Gastrocnemius medialis (tissue), 4 donors: ENCODE data around the gene KCNC1. TPM values are rescaled to one million over a fixed set of nuclear protein-coding genes. Genes with fewer than 3 reads are reported as not detected.

Experiments used
- ATAC-seq, 2 donors: fragments of 150-250 bp; one replicate each; pipeline ENCODE4 v1.9.1; 2016
- DNase-seq, 2 donors: peaks; one replicate each; pipeline ENCODE4 v3.0.0-alpha.2; 2019
- H3K27ac ChIP-seq, 4 donors: fragments of 200-600 bp; sonication (generic); 1 replicate in 1 of 4; 2 replicates in 3 of 4; pipeline ENCODE4 v1.5.1; 2016 to 2018; ENCODE audit warnings: mild to moderate bottlenecking in 2 of 4, moderate library complexity in 1 of 4
- H3K27me3 ChIP-seq, 3 donors: fragments of 200-600 bp; sonication (generic) in 2 of 3; 1 replicate in 1 of 3; 2 replicates in 2 of 3; pipeline versions ENCODE4 v1.5.1 to v1.6.0; 2016 to 2019; ENCODE audit warnings: mild to moderate bottlenecking in 1 of 3, moderate library complexity in 1 of 3
- H3K36me3 ChIP-seq, 2 donors: fragments of 200-600 bp; sonication (generic) in 1 of 2; one replicate each; pipeline ENCODE4 v1.5.1; 2017 to 2018
- H3K4me1 ChIP-seq, 2 donors: fragments of 200-600 bp; sonication (generic) in 1 of 2; one replicate each; pipeline ENCODE4 v1.5.1; 2016 to 2017; ENCODE audit warnings: mild to moderate bottlenecking in 2 of 2
- H3K4me3 ChIP-seq, 4 donors: fragments of 200-600 bp; sonication (generic) in 3 of 4; 1 replicate in 1 of 4; 2 replicates in 3 of 4; pipeline ENCODE4 v1.5.1; 2016 to 2019; ENCODE audit warnings: mild to moderate bottlenecking in 2 of 4
- H3K9me3 ChIP-seq, 3 donors: fragments of 200-600 bp; sonication (generic) in 2 of 3; 1 replicate in 1 of 3; 2 replicates in 2 of 3; pipeline ENCODE4 v1.5.1; 2016 to 2019
- CTCF ChIP-seq, 5 experiments: fragments of 450-650 bp in 3 of 5; fragments of 200-600 bp in 2 of 5; sonication (generic) in 2 of 5; IDR thresholded peaks in 4 of 5; conservative IDR thresholded peaks in 1 of 5; 1 replicate in 4 of 5; 2 replicates in 1 of 5; pipeline ENCODE4 v1.5.1; 2016 to 2019; ENCODE audit warnings: antibody characterized with exemption in 5 of 5, mild to moderate bottlenecking in 3 of 5, moderate library complexity in 3 of 5
- POLR2A ChIP-seq, 2 donors: fragments of 450-650 bp; IDR thresholded peaks; one replicate each; pipeline ENCODE4 v1.6.1; 2017; ENCODE audit warnings: antibody characterized with exemption in 2 of 2, mild to moderate bottlenecking in 2 of 2, moderate library complexity in 2 of 2
- in situ Hi-C, 4 donors: fragments of 200-750 bp; cut with MboI; loops; one replicate each; pipeline versions ENCODE4 v1.15.0 to v1.8.0; 2017; ENCODE audit warnings: low sequenced_read_pairs in 4 of 4
- intact Hi-C: fragments of 100-400 bp; cut with DNase I; formaldehyde crosslinking; loops from one replicate; pipeline ENCODE4 v1.15.1; 2023; ENCODE audit warnings: low total_unique reads
- total RNA-seq, 4 donors: library from RNA; depleted of rRNA; stranded (reverse); fragments of >200 nt; gene quantifications; one replicate each; pipeline versions ENCODE4 v1.1.0 to v1.2.3, GENCODE V29; 2016

The KCNC1 gene
- total RNA-seq, 4 donors from 2014 or later: 0.03 to 0.53 (median 0.15) TPM

- TF ChIP-seq CTCF (IDR thresholded peaks at IDR 0.05 in 4 of 5, conservative IDR thresholded peaks at IDR 0.05 in 1 of 5): no peak
- no peak for TF ChIP-seq POLR2A (IDR thresholded peaks at IDR 0.05)
- no peak for ATAC-seq
- intact Hi-C loops: no loop called here
- Histone ChIP-seq H3K4me3 (no peak overlapping the region), H3K27ac (no peak overlapping the region), H3K9me3 (no peaks in the 10 kb centered on the region), H3K36me3 (no peaks in the 10 kb centered on the region), H3K27me3 (peaks cover 0 to 3% (median 0%) of the 10 kb centered on the region in 3 donors), H3K4me1 (no peaks in the 10 kb centered on the region)
- in situ Hi-C loops: no loop called here
- DNase-seq: peak in 1 of 2 donors; percentile 10
These were observed 8.6 kb downstream of the KCNC1 start for GRCh38 chr11:17743026-17743807.

- Histone ChIP-seq H3K36me3 (no peaks in the 10 kb centered on the region), H3K4me1 (no peaks in the 10 kb centered on the region), H3K4me3 (no peak overlapping the region), H3K9me3 (no peaks in the 10 kb centered on the region), H3K27me3 (no peaks in the 10 kb centered on the region), H3K27ac (no peak overlapping the region)
- TF ChIP-seq POLR2A (IDR thresholded peaks at IDR 0.05) (no peak), CTCF (IDR thresholded peaks at IDR 0.05 in 4 of 5, conservative IDR thresholded peaks at IDR 0.05 in 1 of 5) (no peak)
- intact Hi-C loops: no loop called here
- in situ Hi-C loops: no loop called here
- DNase-seq (peak in 1 of 2 donors; percentile 8), ATAC-seq (no peak)
These were observed 9.2 kb downstream of the KCNC1 start for GRCh38 chr11:17743808-17744119.

GRCh38 chr11:17744151-17744940 lies 9.8 kb downstream of the KCNC1 start:
- in situ Hi-C loops (no loop called here), intact Hi-C loops (no loop called here)
- DNase-seq (peak in 1 of 2 donors; percentile 7), ATAC-seq (no peak)
- Histone ChIP-seq H3K9me3 (no peaks in the 10 kb centered on the region), H3K36me3 (no peaks in the 10 kb centered on the region), H3K27me3 (no peaks in the 10 kb centered on the region), H3K4me3 (no peak overlapping the region), H3K4me1 (peaks cover 0 to 4% of the 10 kb centered on the region in 2 donors), H3K27ac (no peak overlapping the region)
- TF ChIP-seq CTCF (IDR thresholded peaks at IDR 0.05 in 4 of 5, conservative IDR thresholded peaks at IDR 0.05 in 1 of 5): no peak
- TF ChIP-seq POLR2A (IDR thresholded peaks at IDR 0.05): no peak

- ATAC-seq: no peak
- Histone ChIP-seq H3K4me1 (peaks cover 8 to 12% of the 10 kb centered on the region in 2 donors), H3K9me3 (no peaks in the 10 kb centered on the region), H3K4me3 (no peak overlapping the region), H3K36me3 (no peaks in the 10 kb centered on the region), H3K27me3 (no peaks in the 10 kb centered on the region), H3K27ac (no peak overlapping the region)
- peak in 1 of 2 donors; percentile 6 for DNase-seq
- TF ChIP-seq POLR2A (IDR thresholded peaks at IDR 0.05) (no peak), CTCF (IDR thresholded peaks at IDR 0.05 in 4 of 5, conservative IDR thresholded peaks at IDR 0.05 in 1 of 5) (no peak)
- in situ Hi-C loops: no loop called here
- intact Hi-C loops: no loop called here
These were observed 10.6 kb downstream of the KCNC1 start for GRCh38 chr11:17745023-17745772.
